Loucy (cell line): Measurements from ENCODE around the gene FIGN.

Source experiments
- H2AFZ ChIP-seq: fragments of 200-600 bp; sonication (generic); 2 replicates; pipeline ENCODE4 v1.6.0; 2016; ENCODE audit warnings: antibody characterized with exemption, mild to moderate bottlenecking, low read length, moderate library complexity
- H3F3A ChIP-seq: fragments of 200-600 bp; 2 replicates; pipeline ENCODE4 v1.6.0; 2016; ENCODE audit warnings: antibody characterized with exemption, low read depth, mild to moderate bottlenecking
- H3K27me3 ChIP-seq: fragments of 200-600 bp; sonication (generic); 2 replicates; pipeline ENCODE4 v1.6.1; 2014; ENCODE audit warnings: low read length, mild to moderate bottlenecking; ENCODE audit not compliant: insufficient read depth, poor library complexity, severe bottlenecking
- H3K36me3 ChIP-seq: fragments of 200-600 bp; sonication (generic); 2 replicates; pipeline ENCODE4 v1.6.1; 2016; ENCODE audit warnings: low read length; ENCODE audit not compliant: insufficient read depth
- H3K4me1 ChIP-seq: fragments of 200-600 bp; sonication (generic); 2 replicates; pipeline ENCODE4 v1.5.1; 2014; ENCODE audit warnings: low read length, mild to moderate bottlenecking; ENCODE audit not compliant: insufficient read depth, poor library complexity, severe bottlenecking
- H3K4me2 ChIP-seq: fragments of 200-600 bp; sonication (generic); 2 replicates; pipeline ENCODE4 v1.6.0; 2014; ENCODE audit warnings: antibody characterized with exemption, low read length, low read depth, mild to moderate bottlenecking; ENCODE audit not compliant: poor library complexity, severe bottlenecking
- H3K4me3 ChIP-seq: fragments of 200-600 bp; sonication (generic); 2 replicates; pipeline ENCODE4 v1.5.1; 2014; ENCODE audit warnings: low read length, mild to moderate bottlenecking, mixed read lengths; ENCODE audit not compliant: poor library complexity, severe bottlenecking
- H3K79me2 ChIP-seq: fragments of 200-600 bp; sonication (generic); 2 replicates; pipeline ENCODE4 v1.6.1; 2014; ENCODE audit warnings: low read length; ENCODE audit not compliant: insufficient read depth
- H3K9ac ChIP-seq: fragments of 200-600 bp; sonication (generic); 2 replicates; pipeline ENCODE4 v1.6.0; 2014; ENCODE audit warnings: mild to moderate bottlenecking, low read depth, low read length, moderate library complexity; ENCODE audit not compliant: poor library complexity, severe bottlenecking
- H3K9me2 ChIP-seq: fragments of 200-600 bp; sonication (generic); replicated peaks from 2 replicates; pipeline ENCODE4 v1.6.1; 2016; ENCODE audit warnings: low read depth, low read length, mixed read lengths
- H3K9me3 ChIP-seq: fragments of 200-600 bp; sonication (generic); 2 replicates; pipeline ENCODE4 v1.6.1; 2014; ENCODE audit warnings: mild to moderate bottlenecking, antibody characterized with exemption, low read length, low read depth; ENCODE audit not compliant: insufficient read depth
- H4K20me1 ChIP-seq: fragments of 200-600 bp; sonication (generic); 2 replicates; pipeline ENCODE4 v1.6.0; 2014; ENCODE audit warnings: antibody characterized with exemption, low read length, mild to moderate bottlenecking; ENCODE audit not compliant: insufficient read depth, poor library complexity, severe bottlenecking
- CTCF ChIP-seq: fragments of 200-600 bp; sonication (generic); conservative IDR thresholded peaks from 2 replicates; pipeline ENCODE4 v1.5.1; 2014; ENCODE audit warnings: mild to moderate bottlenecking, antibody characterized with exemption, low read length
- EZH2phosphoT487 ChIP-seq: fragments of 200-600 bp; IDR thresholded peaks from 2 replicates; pipeline ENCODE4 v1.6.1; 2018; ENCODE audit warnings: antibody characterized with exemption, mild to moderate bottlenecking, moderate library complexity, borderline replicate concordance

FIGN gene

GRCh38 chr2:163565192-163565591, 170.6 kb downstream of the FIGN start:
- TF ChIP-seq EZH2phosphoT487: no peak
- TF ChIP-seq CTCF: peak; percentile 9; the same call in 1 of the 2 replicates
- no peak overlapping the region for H3K9ac ChIP-seq

GRCh38 chr2:163564236-163564635, 171.6 kb downstream of the FIGN start:
- H3K27me3 ChIP-seq: no peaks in the 10 kb centered on the region
- H3K36me3 ChIP-seq: no peaks in the 10 kb centered on the region
- no peaks in the 10 kb centered on the region for H3K9me3 ChIP-seq
- no peaks in the 10 kb centered on the region for H3K9me2 ChIP-seq
- no peaks in the 10 kb centered on the region for H4K20me1 ChIP-seq
- H3K4me1 ChIP-seq: no peaks in the 10 kb centered on the region
- no peak overlapping the region for H3K9ac ChIP-seq
- no peak for TF ChIP-seq EZH2phosphoT487
- TF ChIP-seq CTCF: no peak
- no peak overlapping the region for H2AFZ ChIP-seq
- no peaks in the 10 kb centered on the region for H3F3A ChIP-seq
- no peaks in the 10 kb centered on the region for H3K79me2 ChIP-seq
- no peak overlapping the region for H3K4me2 ChIP-seq
- H3K4me3 ChIP-seq: no peak overlapping the region

More at GRCh38 chr2:163565192-163565591, 170.6 kb downstream of the FIGN start:
- Histone ChIP-seq H4K20me1 (no peaks in the 10 kb centered on the region), H3K4me3 (no peak overlapping the region), H3F3A (no peaks in the 10 kb centered on the region), H3K36me3 (no peaks in the 10 kb centered on the region), H2AFZ (no peak overlapping the region), H3K27me3 (no peaks in the 10 kb centered on the region), H3K9me3 (no peaks in the 10 kb centered on the region), H3K4me2 (no peak overlapping the region), H3K9me2 (no peaks in the 10 kb centered on the region), H3K79me2 (no peaks in the 10 kb centered on the region), H3K4me1 (no peaks in the 10 kb centered on the region)

GRCh38 chr2:163563336-163563735, 172.5 kb downstream of the FIGN start:
- TF ChIP-seq EZH2phosphoT487 (no peak), CTCF (no peak)
- Histone ChIP-seq H4K20me1 (no peaks in the 10 kb centered on the region), H3K4me1 (no peaks in the 10 kb centered on the region), H3K4me3 (no peak overlapping the region), H3K9me3 (no peaks in the 10 kb centered on the region), H3K27me3 (no peaks in the 10 kb centered on the region), H3F3A (no peaks in the 10 kb centered on the region), H3K4me2 (no peak overlapping the region), H3K36me3 (no peaks in the 10 kb centered on the region), H2AFZ (no peak overlapping the region), H3K79me2 (no peaks in the 10 kb centered on the region), H3K9ac (no peak overlapping the region), H3K9me2 (no peaks in the 10 kb centered on the region)
